ENCODE data around the gene ADRM1.

ADRM1 gene

GRCh38 chr20:62266340-62266739 lies 36.5 kb upstream of the ADRM1 start:
- H4K20me1 ChIP-seq (ENCODE audit: low read depth, low read length) = no peaks in the 10 kb centered on the region
- H3K9me3 ChIP-seq (ENCODE audit: insufficient read depth, low read length) = no peaks in the 10 kb centered on the region
- no peaks in the 10 kb centered on the region for H3K9me2 ChIP-seq (replicated peaks; ENCODE audit: insufficient read depth, low read length)
- H3K9ac ChIP-seq (ENCODE audit: low read length) = no peak overlapping the region
- no peak overlapping the region for H3K4me3 ChIP-seq (ENCODE audit: insufficient read depth, low read length, poor library complexity, severe bottlenecking)
- H3K36me3 ChIP-seq (ENCODE audit: low read length) = 0 out of 2 replicates have a peak, but pooled peaks cover 3% of the 10 kb centered on the region
- H3K79me2 ChIP-seq (ENCODE audit: insufficient read depth, low read length) = no peaks in the 10 kb centered on the region
- no peaks in the 10 kb centered on the region for H3F3A ChIP-seq (ENCODE audit: insufficient read depth)
- H3K4me2 ChIP-seq (ENCODE audit: low read depth, low read length, poor library complexity, severe bottlenecking) = no peak overlapping the region
- H2AFZ ChIP-seq (ENCODE audit: low read depth, low read length, severe bottlenecking) = no peak overlapping the region
- H3K27ac ChIP-seq (ENCODE audit: low read depth, low read length) = no peak overlapping the region
- TF ChIP-seq CTCF (IDR thresholded peaks at IDR 0.05; ENCODE audit: insufficient read depth, low read length, poor library complexity, severe bottlenecking) (no peak), EZH2phosphoT487 (conservative IDR thresholded peaks at IDR 0.05; ENCODE audit: low read length) (no peak)
- no peaks in the 10 kb centered on the region for H3K27me3 ChIP-seq (ENCODE audit: low read length)

- Histone ChIP-seq H3F3A (ENCODE audit: insufficient read depth) (no peaks in the 10 kb centered on the region), H2AFZ (ENCODE audit: low read depth, low read length, severe bottlenecking) (no peak overlapping the region), H3K4me2 (ENCODE audit: low read depth, low read length, poor library complexity, severe bottlenecking) (no peak overlapping the region), H3K4me3 (ENCODE audit: insufficient read depth, low read length, poor library complexity, severe bottlenecking) (no peak overlapping the region), H3K9me2 (replicated peaks; ENCODE audit: insufficient read depth, low read length) (no peaks in the 10 kb centered on the region), H3K79me2 (ENCODE audit: insufficient read depth, low read length) (no peaks in the 10 kb centered on the region), H3K36me3 (ENCODE audit: low read length) (0 out of 2 replicates have a peak, but pooled peaks cover 3% of the 10 kb centered on the region), H3K9ac (ENCODE audit: low read length) (no peak overlapping the region), H3K27ac (ENCODE audit: low read depth, low read length) (no peak overlapping the region), H3K27me3 (ENCODE audit: low read length) (no peaks in the 10 kb centered on the region), H4K20me1 (ENCODE audit: low read depth, low read length) (no peaks in the 10 kb centered on the region), H3K9me3 (ENCODE audit: insufficient read depth, low read length) (no peaks in the 10 kb centered on the region)
- no peak for TF ChIP-seq CTCF (IDR thresholded peaks at IDR 0.05; ENCODE audit: insufficient read depth, low read length, poor library complexity, severe bottlenecking)
- TF ChIP-seq EZH2phosphoT487 (conservative IDR thresholded peaks at IDR 0.05; ENCODE audit: low read length) = no peak
Observed at GRCh38 chr20:62266851-62267250, 35.9 kb upstream of the ADRM1 start.

- 0 out of 2 replicates have a peak, but pooled peaks cover 3% of the 10 kb centered on the region for H3K36me3 ChIP-seq (ENCODE audit: low read length)
- no peak overlapping the region for H3K27ac ChIP-seq (ENCODE audit: low read depth, low read length)
- H3K9me3 ChIP-seq (ENCODE audit: insufficient read depth, low read length) = no peaks in the 10 kb centered on the region
- no peak overlapping the region for H3K4me2 ChIP-seq (ENCODE audit: low read depth, low read length, poor library complexity, severe bottlenecking)
- no peak for TF ChIP-seq EZH2phosphoT487 (conservative IDR thresholded peaks at IDR 0.05; ENCODE audit: low read length)
- no peak for TF ChIP-seq CTCF (IDR thresholded peaks at IDR 0.05; ENCODE audit: insufficient read depth, low read length, poor library complexity, severe bottlenecking)
- H2AFZ ChIP-seq (ENCODE audit: low read depth, low read length, severe bottlenecking) = no peak overlapping the region
- no peak overlapping the region for H3K9ac ChIP-seq (ENCODE audit: low read length)
- H3K79me2 ChIP-seq (ENCODE audit: insufficient read depth, low read length) = no peaks in the 10 kb centered on the region
- no peaks in the 10 kb centered on the region for H3K9me2 ChIP-seq (replicated peaks; ENCODE audit: insufficient read depth, low read length)
- H3K4me3 ChIP-seq (ENCODE audit: insufficient read depth, low read length, poor library complexity, severe bottlenecking) = no peak overlapping the region
- H3K27me3 ChIP-seq (ENCODE audit: low read length) = no peaks in the 10 kb centered on the region
- no peaks in the 10 kb centered on the region for H4K20me1 ChIP-seq (ENCODE audit: low read depth, low read length)
- no peaks in the 10 kb centered on the region for H3F3A ChIP-seq (ENCODE audit: insufficient read depth)
Observed at GRCh38 chr20:62267543-62267942, 35.3 kb upstream of the ADRM1 start.

All from SU-DHL-6 (cell line).